GM12865 (cell line): ENCODE data around the gene IKZF3.
"Not testable (repeated sequence)": the region's sequence is repeated elsewhere in the genome, so short reads cannot be mapped to it uniquely, and the experiment has no call there.

Experiments
- DNase-seq: peaks from one replicate; pipeline ENCODE4 v3.0.0; 2010; ENCODE audit warnings: low read depth
- H3K4me3 ChIP-seq: 2 replicates; pipeline ENCODE4 v1.5.1; 2011; ENCODE audit warnings: mild to moderate bottlenecking, low read depth, low read length, control low read depth
- TF ChIP-seq, protein P1 (sequence below): IDR thresholded peaks from 2 replicates; pipeline ENCODE4 v1.5.1; 2011; ENCODE audit warnings: low read length, control low read depth, low read depth, inconsistent platforms; ENCODE audit not compliant: insufficient read depth; ENCODE audit errors: missing control alignments

IKZF3 gene

DNA sequence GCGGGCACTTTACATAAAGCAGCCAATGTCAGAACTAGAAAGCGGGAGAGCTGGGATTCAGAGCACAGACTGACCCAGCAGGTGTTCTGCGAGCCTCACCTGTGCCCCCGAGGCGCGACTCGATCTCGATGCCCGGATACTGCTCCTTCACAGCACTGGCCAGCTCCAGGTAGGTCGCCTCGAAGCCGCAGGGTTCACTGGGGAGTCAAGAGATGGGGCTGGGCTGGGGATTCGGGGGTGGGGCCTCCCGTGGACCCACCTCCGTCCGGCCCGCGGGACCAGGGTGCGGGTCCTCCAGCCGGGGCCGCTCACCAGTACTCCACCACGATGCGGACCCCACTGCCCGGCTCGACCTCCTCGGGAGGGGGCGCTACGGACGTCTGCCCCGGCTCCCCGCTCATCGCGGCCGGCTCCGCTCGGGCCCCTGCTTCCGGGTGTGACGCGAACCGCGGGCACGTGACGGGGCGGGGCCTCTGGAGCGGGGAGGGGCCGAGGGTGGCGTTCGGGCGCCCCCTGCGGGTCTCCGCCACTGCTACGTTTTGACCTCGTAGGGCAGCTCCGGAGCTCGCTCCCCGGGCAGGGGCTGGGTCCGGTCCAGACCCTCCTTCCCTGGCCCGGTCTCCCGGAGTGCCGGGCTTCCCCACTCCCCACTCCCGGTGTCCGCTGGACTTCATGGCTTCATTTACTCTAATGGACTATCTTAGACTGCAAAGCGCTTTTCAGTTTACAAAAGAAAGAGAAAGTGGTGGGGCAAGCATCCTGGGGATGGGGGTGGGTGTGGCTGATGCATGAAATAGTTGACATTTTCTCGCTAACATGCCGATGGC, 133.8 kb downstream of the IKZF3 start, which contains the start of gene MIEN1:
MIEN1 (minus strand) TSS at position 438 of the 827 bp plus-strand sequence; CDS start at position 401, 37 bp downstream.
- TF ChIP-seq, protein P1, sequence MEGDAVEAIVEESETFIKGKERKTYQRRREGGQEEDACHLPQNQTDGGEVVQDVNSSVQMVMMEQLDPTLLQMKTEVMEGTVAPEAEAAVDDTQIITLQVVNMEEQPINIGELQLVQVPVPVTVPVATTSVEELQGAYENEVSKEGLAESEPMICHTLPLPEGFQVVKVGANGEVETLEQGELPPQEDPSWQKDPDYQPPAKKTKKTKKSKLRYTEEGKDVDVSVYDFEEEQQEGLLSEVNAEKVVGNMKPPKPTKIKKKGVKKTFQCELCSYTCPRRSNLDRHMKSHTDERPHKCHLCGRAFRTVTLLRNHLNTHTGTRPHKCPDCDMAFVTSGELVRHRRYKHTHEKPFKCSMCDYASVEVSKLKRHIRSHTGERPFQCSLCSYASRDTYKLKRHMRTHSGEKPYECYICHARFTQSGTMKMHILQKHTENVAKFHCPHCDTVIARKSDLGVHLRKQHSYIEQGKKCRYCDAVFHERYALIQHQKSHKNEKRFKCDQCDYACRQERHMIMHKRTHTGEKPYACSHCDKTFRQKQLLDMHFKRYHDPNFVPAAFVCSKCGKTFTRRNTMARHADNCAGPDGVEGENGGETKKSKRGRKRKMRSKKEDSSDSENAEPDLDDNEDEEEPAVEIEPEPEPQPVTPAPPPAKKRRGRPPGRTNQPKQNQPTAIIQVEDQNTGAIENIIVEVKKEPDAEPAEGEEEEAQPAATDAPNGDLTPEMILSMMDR = peak; percentile 91
- DNase-seq = peak; percentile 93
- peak within 1 kb of the TSS; percentile 61 for H3K4me3 ChIP-seq

DNA sequence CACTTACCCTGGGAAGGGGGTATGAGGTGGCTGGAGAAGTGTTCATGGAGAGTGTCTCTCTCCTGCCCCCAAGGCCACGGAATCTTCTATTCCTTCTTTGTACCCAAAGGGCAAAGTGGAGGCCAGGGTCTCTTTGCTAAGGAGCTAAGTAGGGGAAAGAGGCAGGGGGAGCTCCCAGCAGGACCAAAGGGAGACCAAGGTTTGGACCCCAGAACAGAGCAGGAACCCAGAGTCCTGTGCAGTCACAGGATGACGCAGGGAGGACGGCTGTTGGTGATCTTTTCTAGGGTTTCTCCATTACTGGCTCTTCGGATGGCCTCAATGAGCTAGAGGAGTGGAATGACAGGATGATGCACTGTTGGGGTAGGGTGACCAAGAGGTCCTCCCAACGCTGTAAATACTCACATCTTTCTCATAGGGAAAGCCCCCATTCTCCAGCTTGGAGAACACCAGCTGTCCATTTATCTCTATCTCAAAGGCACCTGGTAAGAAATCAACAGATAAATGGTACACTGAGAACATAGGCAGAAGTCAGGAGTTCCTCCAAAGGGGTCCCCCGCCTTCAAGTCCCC, 134.7 kb downstream of the IKZF3 start:
- no peak for DNase-seq
- H3K4me3 ChIP-seq = peak overlapping the region; percentile 61
- TF ChIP-seq, protein P1 = no peak

DNA sequence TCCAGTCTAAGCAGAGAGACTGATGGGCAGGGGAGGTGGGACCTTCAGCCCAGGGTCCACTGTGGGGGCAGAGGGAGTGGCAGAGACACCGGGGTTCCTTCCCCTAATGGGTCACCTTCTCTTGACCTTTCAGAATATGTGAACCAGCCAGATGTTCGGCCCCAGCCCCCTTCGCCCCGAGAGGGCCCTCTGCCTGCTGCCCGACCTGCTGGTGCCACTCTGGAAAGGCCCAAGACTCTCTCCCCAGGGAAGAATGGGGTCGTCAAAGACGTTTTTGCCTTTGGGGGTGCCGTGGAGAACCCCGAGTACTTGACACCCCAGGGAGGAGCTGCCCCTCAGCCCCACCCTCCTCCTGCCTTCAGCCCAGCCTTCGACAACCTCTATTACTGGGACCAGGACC, 136.6 kb downstream of the IKZF3 start:
- TF ChIP-seq, protein P1 = no peak
- DNase-seq = no peak
- H3K4me3 ChIP-seq = no peak overlapping the region

DNA sequence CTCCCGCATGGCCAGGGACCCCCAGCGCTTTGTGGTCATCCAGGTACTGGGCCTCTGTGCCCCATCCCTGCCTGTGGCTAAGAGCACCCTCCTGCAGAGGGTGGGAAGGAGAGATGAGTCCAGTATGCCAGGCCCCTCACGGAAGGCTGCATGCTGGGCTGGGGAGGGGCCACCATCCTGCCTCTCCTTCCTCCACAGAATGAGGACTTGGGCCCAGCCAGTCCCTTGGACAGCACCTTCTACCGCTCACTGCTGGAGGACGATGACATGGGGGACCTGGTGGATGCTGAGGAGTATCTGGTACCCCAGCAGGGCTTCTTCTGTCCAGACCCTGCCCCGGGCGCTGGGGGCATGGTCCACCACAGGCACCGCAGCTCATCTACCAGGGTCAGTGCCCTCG, 137.5 kb downstream of the IKZF3 start:
- no peak overlapping the region for H3K4me3 ChIP-seq
- no peak for DNase-seq
- TF ChIP-seq, protein P1 = no peak

DNA sequence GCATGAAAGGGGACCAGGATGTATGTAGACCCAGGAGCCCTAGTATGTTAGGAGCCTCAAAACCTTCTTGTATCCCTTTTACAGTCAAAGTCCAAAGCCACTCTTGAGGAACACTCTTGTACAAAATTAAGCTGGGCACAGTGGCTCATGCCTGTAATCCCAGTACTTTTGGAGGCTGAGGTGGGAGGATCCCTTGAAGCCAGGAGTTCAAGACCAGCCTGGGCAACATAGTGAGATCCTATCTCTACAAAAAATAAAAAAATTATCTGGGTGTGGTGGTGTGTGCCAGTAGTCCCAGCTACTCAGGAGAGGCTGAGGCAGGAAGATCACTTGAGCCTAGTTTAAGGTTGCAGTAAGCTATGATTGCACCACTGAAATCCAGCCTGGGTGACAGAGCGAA, 138.2 kb downstream of the IKZF3 start:
- DNase-seq = not testable (repeated sequence)

DNA sequence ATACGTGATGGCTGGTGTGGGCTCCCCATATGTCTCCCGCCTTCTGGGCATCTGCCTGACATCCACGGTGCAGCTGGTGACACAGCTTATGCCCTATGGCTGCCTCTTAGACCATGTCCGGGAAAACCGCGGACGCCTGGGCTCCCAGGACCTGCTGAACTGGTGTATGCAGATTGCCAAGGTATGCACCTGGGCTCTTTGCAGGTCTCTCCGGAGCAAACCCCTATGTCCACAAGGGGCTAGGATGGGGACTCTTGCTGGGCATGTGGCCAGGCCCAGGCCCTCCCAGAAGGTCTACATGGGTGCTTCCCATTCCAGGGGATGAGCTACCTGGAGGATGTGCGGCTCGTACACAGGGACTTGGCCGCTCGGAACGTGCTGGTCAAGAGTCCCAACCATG, 139.4 kb downstream of the IKZF3 start:
- H3K4me3 ChIP-seq = no peak overlapping the region
- no peak for DNase-seq
- TF ChIP-seq, protein P1 = no peak

More for the DNA sequence above, 138.2 kb downstream of the IKZF3 start:
- not testable (repeated sequence) for H3K4me3 ChIP-seq

DNA sequence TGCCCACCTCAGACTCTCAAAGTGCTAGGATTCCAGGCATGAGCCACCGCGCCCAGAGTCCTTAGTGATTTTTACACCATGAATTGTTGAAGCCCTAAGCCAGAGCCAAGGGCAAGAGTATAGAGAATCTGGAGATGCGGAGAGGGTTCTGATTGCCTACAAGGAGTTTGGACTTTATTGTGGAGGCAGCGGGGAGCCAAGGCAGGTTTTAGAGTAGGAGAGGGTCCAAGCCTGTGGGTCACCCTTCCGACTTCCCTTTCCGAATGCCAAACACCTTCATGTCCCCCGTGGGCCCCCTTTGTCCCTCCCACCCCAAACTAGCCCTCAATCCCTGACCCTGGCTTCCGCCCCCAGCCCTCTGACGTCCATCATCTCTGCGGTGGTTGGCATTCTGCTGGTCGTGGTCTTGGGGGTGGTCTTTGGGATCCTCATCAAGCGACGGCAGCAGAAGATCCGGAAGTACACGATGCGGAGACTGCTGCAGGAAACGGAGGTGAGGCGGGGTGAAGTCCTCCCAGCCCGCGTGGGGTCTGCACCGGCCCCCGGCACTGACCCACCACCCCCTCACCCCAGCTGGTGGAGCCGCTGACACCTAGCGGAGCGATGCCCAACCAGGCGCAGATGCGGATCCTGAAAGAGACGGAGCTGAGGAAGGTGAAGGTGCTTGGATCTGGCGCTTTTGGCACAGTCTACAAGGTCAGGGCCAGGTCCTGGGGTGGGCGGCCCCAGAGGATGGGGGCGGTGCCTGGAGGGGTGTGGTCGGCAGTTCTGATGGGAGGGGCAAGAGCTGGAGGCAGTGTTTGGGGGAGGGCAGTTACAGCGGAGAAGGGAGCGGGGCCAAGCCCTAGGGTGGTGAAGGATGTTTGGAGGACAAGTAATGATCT, 140.9 kb downstream of the IKZF3 start:
- H3K4me3 ChIP-seq = no peak overlapping the region
- TF ChIP-seq, protein P1 = no peak
- peak; percentile 35 for DNase-seq
